OCI-LY3 (cell line): Measurements from ENCODE around the gene SMAD7.

Experiments
- CTCF ChIP-seq: fragments of 200-600, 300-600 bp; sonication (generic); IDR thresholded peaks from 2 replicates; pipeline ENCODE4 v1.5.1; 2014; ENCODE audit warnings: antibody characterized with exemption, low read length, low read depth
- EZH2phosphoT487 ChIP-seq: fragments of 200-600 bp; shearing (Covaris generic); IDR thresholded peaks from 2 replicates; pipeline ENCODE4 v1.6.1; 2018; ENCODE audit warnings: antibody characterized with exemption, mixed run types, low read depth

- no peak for TF ChIP-seq CTCF
- no peak for TF ChIP-seq EZH2phosphoT487
These were observed 39.9 kb upstream of the SMAD7 start for GRCh38 chr18:48990481-48991318.
